Naive thymus-derived CD4-positive, alpha-beta T cell (primary cell): ENCODE data around the gene TERB2. TPM values are rescaled to one million over a fixed set of nuclear protein-coding genes. Genes with fewer than 3 reads are reported as not detected.
"Not testable (repeated sequence)": the region's sequence is repeated elsewhere in the genome, so short reads cannot be mapped to it uniquely, and the experiment has no call there.

ENCODE experiments used
- ATAC-seq: fragments of 150-1000 bp; cut with Tn5 transposase; 2 replicates; pipeline ENCODE4 v1.10.0; 2021; ENCODE audit warnings: mild to moderate bottlenecking, moderate library complexity
- CTCF ChIA-PET: fragments of 350-600 bp; sonication (Branson Sonifier 250); formaldehyde crosslinking; loops from one replicate; lab custom pipeline; 2021; ENCODE audit warnings: antibody characterized with exemption; lab: Charles Lee
- POLR2A ChIA-PET: fragments of 350-600 bp; sonication (Branson Sonifier 250); formaldehyde crosslinking; loops from one replicate; lab custom pipeline; 2021; ENCODE audit warnings: antibody characterized with exemption, inconsistent platforms; lab: Charles Lee
- DNase-seq, 9 donors: peaks; one replicate each; pipeline versions ENCODE4 v3.0.0 to v3.0.0-alpha.2; 2020 to 2022; ENCODE audit warnings: mixed read lengths in 1 of 9
- H3K27ac ChIP-seq: one replicate; pipeline ENCODE4 v1.7.0; 2013; ENCODE audit warnings: mild to moderate bottlenecking, low read depth, low read length, moderate library complexity
- H3K27me3 ChIP-seq, 2 donors: one replicate each; pipeline ENCODE4 v1.7.0; 2013; ENCODE audit warnings: low read length in 2 of 2, mild to moderate bottlenecking in 2 of 2, moderate library complexity in 2 of 2; ENCODE audit not compliant: control insufficient read depth in 2 of 2, insufficient read depth in 2 of 2
- H3K36me3 ChIP-seq, 3 experiments: 1 replicate in 2 of 3; 2 replicates in 1 of 3; pipeline ENCODE4 v1.7.0; 2013; ENCODE audit warnings: low read length in 3 of 3, mild to moderate bottlenecking in 3 of 3, moderate library complexity in 1 of 3; ENCODE audit not compliant: insufficient read depth in 3 of 3, control insufficient read depth in 2 of 3
- H3K4me1 ChIP-seq, 2 donors: one replicate each; pipeline ENCODE4 v1.7.0; 2013; ENCODE audit warnings: low read length in 2 of 2, mild to moderate bottlenecking in 2 of 2, moderate library complexity in 1 of 2; ENCODE audit not compliant: control insufficient read depth in 2 of 2, insufficient read depth in 2 of 2
- H3K4me3 ChIP-seq: 2 replicates; pipeline ENCODE4 v1.7.0; 2013; ENCODE audit warnings: mild to moderate bottlenecking, low read length
- H3K9me3 ChIP-seq, 3 experiments: 1 replicate in 2 of 3; 2 replicates in 1 of 3; pipeline ENCODE4 v1.7.0; 2013; ENCODE audit warnings: low read length in 3 of 3; ENCODE audit not compliant: control insufficient read depth in 2 of 3
- H3K27ac Mint-ChIP-seq, 9 donors: one replicate each; pipeline ENCODE4 v1.8.0; 2020 to 2022; ENCODE audit warnings: mixed read lengths in 9 of 9, mild to moderate bottlenecking in 8 of 9, moderate library complexity in 5 of 9, inconsistent platforms in 2 of 9
- H3K27me3 Mint-ChIP-seq, 5 donors: one replicate each; pipeline ENCODE4 v1.8.0; 2021 to 2022; ENCODE audit warnings: mixed read lengths in 5 of 5, mild to moderate bottlenecking in 1 of 5
- H3K36me3 Mint-ChIP-seq, 5 donors: one replicate each; pipeline ENCODE4 v1.8.0; 2020 to 2022; ENCODE audit warnings: mixed read lengths in 5 of 5, mild to moderate bottlenecking in 3 of 5, inconsistent platforms in 1 of 5
- H3K4me1 Mint-ChIP-seq, 7 donors: one replicate each; pipeline ENCODE4 v1.8.0; 2020 to 2022; ENCODE audit warnings: mixed read lengths in 7 of 7, mild to moderate bottlenecking in 3 of 7, inconsistent platforms in 1 of 7
- H3K4me3 Mint-ChIP-seq, 10 donors: one replicate each; pipeline ENCODE4 v1.8.0; 2020 to 2022; ENCODE audit warnings: mild to moderate bottlenecking in 10 of 10, mixed read lengths in 10 of 10, moderate library complexity in 6 of 10, inconsistent platforms in 2 of 10
- H3K9me3 Mint-ChIP-seq, 11 donors: one replicate each; pipeline ENCODE4 v1.8.0; 2020 to 2022; ENCODE audit warnings: mixed read lengths in 11 of 11, mild to moderate bottlenecking in 4 of 11, inconsistent platforms in 1 of 11, moderate library complexity in 1 of 11
- intact Hi-C, 2 donors: fragments of 100-400 bp; cut with micrococcal nuclease; formaldehyde crosslinking; loops; one replicate each; pipeline ENCODE4 v1.15.1; 2023
- polyA plus RNA-seq, 2 donors: library from polyadenylated mRNA; unstranded; fragments of 300-500 nt; fragmentation: Illumina TruSeq; gene quantifications; one replicate each; pipeline ENCODE4 v1.2.3, GENCODE V29; 2021
- total RNA-seq, 6 experiments: library from RNA in 5 of 6; stranded (reverse) in 5 of 6; gene quantifications; 1 replicate in 5 of 6; 2 replicates in 1 of 6; pipeline ENCODE4 v1.2.3 and lab custom pipeline; 2021 to 2026

The TERB2 gene
- total and polyA plus RNA-seq, 7 experiments from 2014 or later: not detected

DNA sequence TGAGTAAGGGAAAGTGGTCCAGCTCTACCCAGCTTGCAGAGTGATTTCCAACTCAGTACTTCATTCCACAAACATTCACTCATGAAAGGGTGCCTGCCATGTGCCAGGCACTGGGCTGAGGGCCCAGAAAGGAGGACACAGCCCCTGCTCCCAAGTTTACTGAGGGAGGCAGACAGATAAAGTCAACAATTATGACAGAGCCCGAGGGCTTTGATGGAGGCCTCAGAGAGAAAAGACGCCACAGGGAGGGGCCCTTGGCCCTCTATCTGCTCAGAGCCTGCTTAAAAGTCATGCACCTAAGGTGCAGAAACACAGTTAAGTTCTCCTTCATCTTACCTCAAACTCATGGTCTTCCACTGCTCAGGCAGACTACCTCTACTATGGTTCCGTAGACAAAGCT lies 68.2 kb downstream of the TERB2 start:
- CTCF ChIA-PET, H3K9me3 Mint-ChIP-seq, H3K4me3 ChIP-seq, H3K27me3 ChIP-seq, H3K27ac ChIP-seq, DNase-seq, H3K36me3 ChIP-seq, H3K9me3 ChIP-seq, H3K36me3 Mint-ChIP-seq, POLR2A ChIA-PET, ATAC-seq: not testable (repeated sequence)
- Mint-ChIP-seq H3K4me1 (peaks cover 12 to 32% (median 17%) of the 10 kb centered on the region in 7 donors), H3K27me3 (peaks cover 2 to 12% (median 7%) of the 10 kb centered on the region in 5 donors), H3K27ac (peak overlapping the region in 1 of 9 donors; percentile 52), H3K4me3 (peak overlapping the region in 3 of 10 donors; percentile 6 to 87 (median 8))
- intact Hi-C loops: loop anchor here in 1 of 2 donors (5.0 kb wide), 4 partner anchors 93 to 1277 kb away; partner anchors contain the start of gene PDIA3
- peaks cover 8 to 10% of the 10 kb centered on the region in 2 donors for H3K4me1 ChIP-seq

DNA sequence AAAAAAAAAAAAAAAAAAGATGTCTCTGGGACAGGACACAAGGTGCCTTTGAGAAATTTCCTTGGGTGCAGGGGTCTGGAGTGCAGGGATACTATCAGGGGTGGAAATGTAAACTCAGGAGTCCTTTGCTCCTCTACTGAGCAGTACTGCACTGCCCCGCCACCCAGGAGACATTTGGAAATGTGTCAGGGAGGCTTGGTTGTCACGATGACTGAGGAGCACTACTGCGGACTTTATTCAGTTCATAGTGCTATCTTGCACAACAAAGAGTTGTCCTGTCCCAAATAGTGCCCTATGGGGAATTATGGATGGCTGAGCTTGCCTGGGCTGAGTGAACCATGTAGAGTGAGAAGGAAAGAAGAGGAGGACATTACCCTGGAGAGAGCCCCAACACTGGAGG lies 69.1 kb downstream of the TERB2 start:
- H3K4me3 ChIP-seq, H3K36me3 ChIP-seq, H3K27ac ChIP-seq, CTCF ChIA-PET, H3K9me3 ChIP-seq, ATAC-seq, DNase-seq, H3K9me3 Mint-ChIP-seq, H3K36me3 Mint-ChIP-seq, H3K27me3 Mint-ChIP-seq, intact Hi-C loops, H3K27me3 ChIP-seq, POLR2A ChIA-PET: not testable (repeated sequence)
- peaks cover 8 to 10% of the 10 kb centered on the region in 2 donors for H3K4me1 ChIP-seq
- peak overlapping the region in 1 of 10 donors; percentile 3 for H3K4me3 Mint-ChIP-seq
- peak overlapping the region in 1 of 9 donors; percentile 56 for H3K27ac Mint-ChIP-seq
- peaks cover 12 to 32% (median 17%) of the 10 kb centered on the region in 7 donors for H3K4me1 Mint-ChIP-seq

DNA sequence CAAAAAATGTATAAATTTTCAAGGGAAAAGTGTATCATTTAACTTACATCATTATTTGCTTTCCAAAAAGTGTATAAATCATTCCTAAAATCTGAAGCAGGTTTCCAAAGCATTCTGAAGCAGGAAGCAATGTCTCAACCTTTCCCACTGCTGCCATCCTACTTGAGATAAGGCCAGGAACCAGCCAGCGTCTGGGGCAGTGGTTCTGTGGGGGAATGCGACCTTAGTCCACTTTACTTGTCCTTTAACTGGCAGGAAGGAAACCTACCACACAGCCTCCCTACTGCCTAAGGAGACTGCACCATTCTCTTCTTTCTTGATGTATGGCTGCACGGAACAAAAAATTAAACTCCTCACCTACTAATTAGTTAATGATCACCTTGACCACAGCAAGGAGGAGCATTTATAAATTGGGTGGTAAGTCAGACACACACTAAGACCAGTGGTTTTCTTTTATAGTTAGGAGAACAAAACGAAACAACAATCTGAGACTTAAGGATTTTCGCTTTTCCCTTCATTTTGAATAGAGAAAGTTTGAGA lies 70.2 kb downstream of the TERB2 start:
- peaks cover 0 to 10% (median 7%) of the 10 kb centered on the region in 5 donors for H3K36me3 Mint-ChIP-seq
- H3K9me3 ChIP-seq: no peaks in the 10 kb centered on the region
- H3K4me1 ChIP-seq: peaks cover 8 to 10% of the 10 kb centered on the region in 2 donors
- peaks cover 12 to 28% (median 17%) of the 10 kb centered on the region in 7 donors for H3K4me1 Mint-ChIP-seq
- intact Hi-C loops: no loop called here
- peaks cover 0 to 1% (median 0%) of the 10 kb centered on the region in 11 donors for H3K9me3 Mint-ChIP-seq
- peaks cover 0 to 4% (median 0%) of the 10 kb centered on the region in 5 donors for H3K27me3 Mint-ChIP-seq
- no peaks in the 10 kb centered on the region for H3K36me3 ChIP-seq
- H3K27ac Mint-ChIP-seq: no peak overlapping the region
- no peak overlapping the region for H3K27ac ChIP-seq
- H3K27me3 ChIP-seq: no peaks in the 10 kb centered on the region
- no peak overlapping the region for H3K4me3 Mint-ChIP-seq
- no peak overlapping the region for H3K4me3 ChIP-seq
- POLR2A ChIA-PET: no interaction called here
- CTCF ChIA-PET: no interaction called here
- ATAC-seq (no peak), DNase-seq (no peak)

DNA sequence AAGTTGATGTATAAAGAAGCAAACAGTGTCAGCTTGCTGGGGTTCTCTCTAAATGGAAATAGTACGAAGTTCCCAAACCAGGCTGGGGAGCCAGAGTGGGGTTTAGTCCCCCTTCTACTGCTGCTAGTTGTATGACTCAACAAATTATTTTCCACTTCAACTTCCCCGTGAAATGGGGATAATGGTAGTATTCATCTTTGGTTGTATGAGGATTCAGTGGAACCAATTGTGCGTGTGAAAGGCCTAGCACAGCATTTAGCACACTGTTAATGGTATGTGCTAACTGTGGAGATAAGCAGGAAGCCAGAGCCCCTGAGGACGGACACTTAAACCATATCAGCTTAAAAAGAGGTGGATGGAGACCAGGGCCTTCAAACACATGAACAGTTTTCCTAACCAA lies 70.7 kb downstream of the TERB2 start:
- H3K27ac ChIP-seq: no peak overlapping the region
- Mint-ChIP-seq H3K4me1 (peaks cover 12 to 26% (median 17%) of the 10 kb centered on the region in 7 donors), H3K27me3 (peaks cover 0 to 4% (median 0%) of the 10 kb centered on the region in 5 donors), H3K27ac (no peak overlapping the region), H3K9me3 (peaks cover 0 to 1% (median 0%) of the 10 kb centered on the region in 11 donors), H3K36me3 (peaks cover 0 to 10% (median 7%) of the 10 kb centered on the region in 5 donors), H3K4me3 (no peak overlapping the region)
- no peak for ATAC-seq
- H3K36me3 ChIP-seq: no peaks in the 10 kb centered on the region
- peaks cover 8 to 10% of the 10 kb centered on the region in 2 donors for H3K4me1 ChIP-seq
- H3K4me3 ChIP-seq: no peak overlapping the region
- H3K9me3 ChIP-seq: no peaks in the 10 kb centered on the region
- CTCF ChIA-PET: no interaction called here
- intact Hi-C loops: no loop called here
- POLR2A ChIA-PET: no interaction called here
- DNase-seq: no peak
- no peaks in the 10 kb centered on the region for H3K27me3 ChIP-seq

Other genes starting within 250 kb of the TERB2 start
- 10 to 100 TPM; 37.4 to 83.8 (median 71.3) TPM for gene PATL2, start 245.4 kb upstream of the TERB2 start, total RNA-seq
- 10 to 100 TPM; 11.4 to 17.3 TPM for gene PATL2, start 245.4 kb upstream of the TERB2 start, polyA plus RNA-seq
- 1,000 to 10,000 TPM; 4,325 to 8,698 (median 6,221) TPM for gene B2M, start 245.2 kb upstream of the TERB2 start, total RNA-seq
- over 10,000 TPM; 23,113 to 34,374 TPM for gene B2M, start 245.2 kb upstream of the TERB2 start, polyA plus RNA-seq
- 10 to 100 TPM; 12.4 to 65.0 (median 28.0) TPM for gene TRIM69, start 220.2 kb upstream of the TERB2 start, total RNA-seq
- gene TRIM69, start 220.2 kb upstream of the TERB2 start, polyA plus RNA-seq: 10 to 100 TPM; 17.4 to 17.8 TPM
- gene SORD, start 66.5 kb downstream of the TERB2 start, total RNA-seq: 1 to 10 TPM; 2.7 to 7.8 (median 6.4) TPM
- 1 to 10 TPM; 6.5 to 7.1 TPM for gene SORD, start 66.5 kb downstream of the TERB2 start, polyA plus RNA-seq
- gene DUOX2, start 157.5 kb downstream of the TERB2 start, total RNA-seq: under 1 TPM in 1 of 5 experiments, not detected in 4; 0.49 TPM
- not detected for gene DUOX2, start 157.5 kb downstream of the TERB2 start, polyA plus RNA-seq
- not detected for gene DUOXA2, start 157.6 kb downstream of the TERB2 start, total RNA-seq
- not detected for gene DUOXA2, start 157.6 kb downstream of the TERB2 start, polyA plus RNA-seq
- gene DUOXA1, start 173.2 kb downstream of the TERB2 start, total RNA-seq: under 1 TPM in 2 of 5 experiments, not detected in 3; 0.49 to 0.51 TPM
- under 1 TPM in 1 of 2 donors, not detected in 1; 0.22 TPM for gene DUOXA1, start 173.2 kb downstream of the TERB2 start, polyA plus RNA-seq
- gene DUOX1, start 173.3 kb downstream of the TERB2 start, total RNA-seq: under 1 TPM in 2 of 5 experiments, not detected in 3; 0.05 to 0.34 TPM
- 1 to 10 TPM; 1.2 to 2.0 TPM for gene DUOX1, start 173.3 kb downstream of the TERB2 start, polyA plus RNA-seq
- gene SHF, start 231.3 kb downstream of the TERB2 start, total RNA-seq: 1 to 10 TPM; 3.5 to 8.7 (median 6.2) TPM
- gene SHF, start 231.3 kb downstream of the TERB2 start, polyA plus RNA-seq: 1 to 10 TPM; 2.5 to 3.0 TPM